HEK293 (cell line): ENCODE data around the gene CAPRIN1.

ENCODE experiments used
- CTCF ChIA-PET: fragments of 350-600 bp; formaldehyde crosslinking; extraction: SDS; loops from one replicate; lab custom pipeline; 2021; ENCODE audit warnings: antibody characterized with exemption; lab: Yijun Ruan, JAX
- POLR2A ChIA-PET: fragments of 300-600 bp; formaldehyde crosslinking; extraction: SDS; loops from one replicate; lab custom pipeline; 2020; ENCODE audit warnings: antibody characterized with exemption, inconsistent platforms; lab: Yijun Ruan, JAX
- H3K27ac ChIP-seq: fragments of 200-500 bp; sonication (Bioruptor generic); 2 replicates; pipeline ENCODE4 v1.5.1; 2014; ENCODE audit warnings: low read depth, low read length, control low read depth, inconsistent platforms; ENCODE audit errors: extremely low read depth
- H3K36me3 ChIP-seq, 2 experiments: fragments of 200-500 bp in 1 of 2; sonication (Bioruptor generic) in 1 of 2; 1 replicate in 1 of 2; 2 replicates in 1 of 2; pipeline ENCODE4 v1.5.1; 2014 to 2017; ENCODE audit warnings: inconsistent platforms in 2 of 2, low read length in 2 of 2; ENCODE audit not compliant: control insufficient read depth in 2 of 2, insufficient read depth in 1 of 2
- H3K4me1 ChIP-seq: fragments of 200-500 bp; sonication (Bioruptor generic); 2 replicates; pipeline ENCODE4 v1.5.1; 2014; ENCODE audit warnings: mild to moderate bottlenecking, low read length, inconsistent platforms; ENCODE audit not compliant: control insufficient read depth, insufficient read depth
- H3K4me3 ChIP-seq: 2 replicates; pipeline ENCODE4 v1.5.1; 2011; ENCODE audit warnings: low read depth, mild to moderate bottlenecking, control low read depth, low read length, moderate library complexity
- H3K9me3 ChIP-seq: fragments of 200-500 bp; sonication (Bioruptor generic); 2 replicates; pipeline ENCODE4 v1.5.1; 2014; ENCODE audit warnings: low read depth, low read length, inconsistent platforms; ENCODE audit not compliant: control insufficient read depth, insufficient read depth
- GLIS2 ChIP-seq: fragments of 450-650 bp; formaldehyde crosslinking; IDR thresholded peaks from 2 replicates; pipeline ENCODE4 v1.5.1; 2016; ENCODE audit warnings: missing biosample characterization, missing genetic modification characterization
- KLF1 ChIP-seq: fragments of 450-650 bp; formaldehyde crosslinking; IDR thresholded peaks from 2 replicates; pipeline ENCODE4 v1.5.1; 2016; ENCODE audit warnings: missing biosample characterization, missing genetic modification characterization
- KLF7 ChIP-seq: fragments of 450-650 bp; formaldehyde crosslinking; IDR thresholded peaks from 2 replicates; pipeline ENCODE4 v1.5.1; 2016; ENCODE audit warnings: missing biosample characterization, missing genetic modification characterization, borderline replicate concordance
- MYNN ChIP-seq: fragments of 450-650 bp; formaldehyde crosslinking; IDR thresholded peaks from 2 replicates; pipeline ENCODE4 v1.5.1; 2016; ENCODE audit warnings: missing biosample characterization, missing genetic modification characterization, borderline replicate concordance
- PRDM1 ChIP-seq: fragments of 450-650 bp; formaldehyde crosslinking; IDR thresholded peaks from 2 replicates; pipeline ENCODE4; 2016; ENCODE audit warnings: missing biosample characterization, missing genetic modification characterization
- REPIN1 ChIP-seq: fragments of 450-650 bp; formaldehyde crosslinking; IDR thresholded peaks from 2 replicates; pipeline ENCODE4 v1.5.1; 2017; ENCODE audit warnings: missing biosample characterization, missing genetic modification characterization, low read depth
- WT1 ChIP-seq: fragments of 450-650 bp; formaldehyde crosslinking; IDR thresholded peaks from 2 replicates; pipeline ENCODE4 v1.5.1; 2016; ENCODE audit warnings: missing biosample characterization, missing genetic modification characterization
- ZBTB17 ChIP-seq: fragments of 450-650 bp; formaldehyde crosslinking; IDR thresholded peaks from 2 replicates; pipeline ENCODE4 v1.5.1; 2016; ENCODE audit warnings: missing biosample characterization, missing genetic modification characterization
- ZNF132 ChIP-seq: fragments of 450-650 bp; formaldehyde crosslinking; IDR thresholded peaks from 2 replicates; pipeline ENCODE4 v1.5.1; 2017; ENCODE audit warnings: missing biosample characterization, missing genetic modification characterization, borderline replicate concordance
- ZNF239 ChIP-seq: fragments of 450-650 bp; formaldehyde crosslinking; IDR thresholded peaks from 2 replicates; pipeline ENCODE4 v1.5.1; 2016; ENCODE audit warnings: missing biosample characterization, missing genetic modification characterization
- ZNF366 ChIP-seq: fragments of 450-650 bp; formaldehyde crosslinking; conservative IDR thresholded peaks from 2 replicates; pipeline ENCODE4 v1.5.1; 2016; ENCODE audit warnings: missing biosample characterization, missing genetic modification characterization
- ZNF416 ChIP-seq: fragments of 450-650 bp; formaldehyde crosslinking; IDR thresholded peaks from 2 replicates; pipeline ENCODE4 v1.5.1; 2016; ENCODE audit warnings: missing biosample characterization, missing genetic modification characterization
- ZNF473 ChIP-seq: fragments of 450-650 bp; formaldehyde crosslinking; IDR thresholded peaks from 2 replicates; pipeline ENCODE4 v1.5.1; 2017; ENCODE audit warnings: missing biosample characterization, missing genetic modification characterization
- ZNF521 ChIP-seq: fragments of 450-650 bp; formaldehyde crosslinking; IDR thresholded peaks from 2 replicates; pipeline ENCODE4 v1.5.1; 2017; ENCODE audit warnings: missing biosample characterization, mild to moderate bottlenecking, missing genetic modification characterization
- ZNF610 ChIP-seq: fragments of 450-650 bp; formaldehyde crosslinking; IDR thresholded peaks from 2 replicates; pipeline ENCODE4 v1.5.1; 2016; ENCODE audit warnings: missing biosample characterization, missing genetic modification characterization, borderline replicate concordance
- ZNF629 ChIP-seq: fragments of 450-650 bp; formaldehyde crosslinking; IDR thresholded peaks from 2 replicates; pipeline ENCODE4 v1.5.1; 2017; ENCODE audit warnings: missing biosample characterization, missing genetic modification characterization
- ZNF792 ChIP-seq: fragments of 450-650 bp; formaldehyde crosslinking; IDR thresholded peaks from 2 replicates; pipeline ENCODE4 v1.5.1; 2016; ENCODE audit warnings: missing biosample characterization, missing genetic modification characterization
- TF ChIP-seq, protein P1 (sequence below): fragments of 450-650 bp; formaldehyde crosslinking; IDR thresholded peaks from 2 replicates; pipeline ENCODE4 v1.5.1; 2016; ENCODE audit warnings: missing biosample characterization, missing genetic modification characterization
- TF ChIP-seq, protein P2 (sequence below): fragments of 450-650 bp; formaldehyde crosslinking; IDR thresholded peaks from 2 replicates; pipeline ENCODE4 v1.5.1; 2016; ENCODE audit warnings: missing biosample characterization, missing genetic modification characterization
- TF ChIP-seq, protein P3 (sequence below): fragments of 450-650 bp; formaldehyde crosslinking; IDR thresholded peaks from 2 replicates; pipeline ENCODE4 v1.5.1; 2017; ENCODE audit warnings: missing biosample characterization, missing genetic modification characterization
- TF ChIP-seq, protein P4 (sequence below): fragments of 450-650 bp; formaldehyde crosslinking; IDR thresholded peaks from 2 replicates; pipeline ENCODE4 v1.5.1; 2016; ENCODE audit warnings: missing biosample characterization, missing genetic modification characterization
- TF ChIP-seq, protein P5 (sequence below): fragments of 450-650 bp; formaldehyde crosslinking; optimal IDR thresholded peaks from 2 replicates; pipeline ENCODE3; 2016; ENCODE audit warnings: missing biosample characterization, mild to moderate bottlenecking, missing genetic modification characterization
- TF ChIP-seq, protein P6 (sequence below): IDR thresholded peaks from 2 replicates; pipeline ENCODE4 v1.6.1; 2011; ENCODE audit warnings: mild to moderate bottlenecking, low read depth, low read length, borderline replicate concordance
- TF ChIP-seq, protein P7 (sequence below): fragments of 450-650 bp; formaldehyde crosslinking; IDR thresholded peaks from 2 replicates; pipeline ENCODE4 v1.5.1; 2016; ENCODE audit warnings: missing biosample characterization, missing genetic modification characterization

CAPRIN1 gene

DNA sequence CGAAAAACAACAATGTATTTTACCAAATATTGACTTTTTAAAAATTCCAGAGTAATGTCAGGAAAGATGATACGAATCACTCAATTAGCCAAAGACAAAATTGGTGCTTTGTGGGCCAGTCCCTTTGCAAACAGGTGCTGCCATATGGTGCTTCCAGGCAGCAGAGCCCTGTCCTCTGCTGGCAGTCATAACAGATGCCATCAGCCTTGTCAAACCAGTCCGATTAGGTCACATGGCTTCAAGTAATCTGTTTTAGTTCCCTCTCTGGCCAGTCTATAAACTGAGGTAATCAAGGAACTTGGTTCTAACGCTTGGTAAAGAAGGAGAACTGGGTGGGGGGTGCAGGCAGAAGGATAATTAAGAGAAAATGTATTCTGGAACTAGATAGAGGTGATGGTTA lies 49.1 kb upstream of the CAPRIN1 start:
- H3K4me3 ChIP-seq: no peak overlapping the region
- TF ChIP-seq ZNF521 (tag by site-specific recombination) (no peak), ZNF416 (no peak), KLF1 (tag by site-specific recombination) (no peak), ZNF366 (tag by site-specific recombination) (no peak), ZNF473 (tag by site-specific recombination) (no peak), ZNF629 (tag by site-specific recombination) (no peak), ZNF132 (tag by site-specific recombination) (no peak), ZNF239 (tag by site-specific recombination) (no peak)
- TF ChIP-seq, protein P1, sequence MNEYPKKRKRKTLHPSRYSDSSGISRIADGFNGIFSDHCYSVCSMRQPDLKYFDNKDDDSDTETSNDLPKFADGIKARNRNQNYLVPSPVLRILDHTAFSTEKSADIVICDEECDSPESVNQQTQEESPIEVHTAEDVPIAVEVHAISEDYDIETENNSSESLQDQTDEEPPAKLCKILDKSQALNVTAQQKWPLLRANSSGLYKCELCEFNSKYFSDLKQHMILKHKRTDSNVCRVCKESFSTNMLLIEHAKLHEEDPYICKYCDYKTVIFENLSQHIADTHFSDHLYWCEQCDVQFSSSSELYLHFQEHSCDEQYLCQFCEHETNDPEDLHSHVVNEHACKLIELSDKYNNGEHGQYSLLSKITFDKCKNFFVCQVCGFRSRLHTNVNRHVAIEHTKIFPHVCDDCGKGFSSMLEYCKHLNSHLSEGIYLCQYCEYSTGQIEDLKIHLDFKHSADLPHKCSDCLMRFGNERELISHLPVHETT (tag by site-specific recombination): no peak
- TF ChIP-seq, protein P2, sequence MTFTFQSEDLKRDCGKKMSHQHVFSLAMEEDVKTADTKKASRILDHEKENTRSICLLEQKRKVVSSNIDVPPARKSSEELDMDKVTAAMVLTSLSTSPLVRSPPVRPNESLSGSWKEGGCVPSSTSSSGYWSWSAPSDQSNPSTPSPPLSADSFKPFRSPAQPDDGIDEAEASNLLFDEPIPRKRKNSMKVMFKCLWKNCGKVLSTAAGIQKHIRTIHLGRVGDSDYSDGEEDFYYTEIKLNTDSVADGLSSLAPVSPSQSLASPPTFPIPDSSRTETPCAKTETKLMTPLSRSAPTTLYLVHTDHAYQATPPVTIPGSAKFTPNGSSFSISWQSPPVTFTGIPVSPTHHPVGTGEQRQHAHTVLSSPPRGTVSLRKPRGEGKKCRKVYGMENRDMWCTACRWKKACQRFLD (tag by site-specific recombination): no peak
- TF ChIP-seq, protein P3, sequence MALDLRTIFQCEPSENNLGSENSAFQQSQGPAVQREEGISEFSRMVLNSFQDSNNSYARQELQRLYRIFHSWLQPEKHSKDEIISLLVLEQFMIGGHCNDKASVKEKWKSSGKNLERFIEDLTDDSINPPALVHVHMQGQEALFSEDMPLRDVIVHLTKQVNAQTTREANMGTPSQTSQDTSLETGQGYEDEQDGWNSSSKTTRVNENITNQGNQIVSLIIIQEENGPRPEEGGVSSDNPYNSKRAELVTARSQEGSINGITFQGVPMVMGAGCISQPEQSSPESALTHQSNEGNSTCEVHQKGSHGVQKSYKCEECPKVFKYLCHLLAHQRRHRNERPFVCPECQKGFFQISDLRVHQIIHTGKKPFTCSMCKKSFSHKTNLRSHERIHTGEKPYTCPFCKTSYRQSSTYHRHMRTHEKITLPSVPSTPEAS: no peak
- H3K36me3 ChIP-seq: no peaks in the 10 kb centered on the region
- CTCF ChIA-PET: interaction anchor here (0.9 to 6.5 kb wide), 3 partner anchors 14 to 158 kb away, joined by 3 to 47 read pairs (median 3); no protein-coding TSS in a partner anchor
- no peaks in the 10 kb centered on the region for H3K4me1 ChIP-seq
- no peaks in the 10 kb centered on the region for H3K9me3 ChIP-seq
- POLR2A ChIA-PET: interaction anchor here (0.9 kb wide), 1 partner anchor 103 kb away, joined by 3 read pairs; the partner anchor contains the start of gene NAT10
- no peak overlapping the region for H3K27ac ChIP-seq

DNA sequence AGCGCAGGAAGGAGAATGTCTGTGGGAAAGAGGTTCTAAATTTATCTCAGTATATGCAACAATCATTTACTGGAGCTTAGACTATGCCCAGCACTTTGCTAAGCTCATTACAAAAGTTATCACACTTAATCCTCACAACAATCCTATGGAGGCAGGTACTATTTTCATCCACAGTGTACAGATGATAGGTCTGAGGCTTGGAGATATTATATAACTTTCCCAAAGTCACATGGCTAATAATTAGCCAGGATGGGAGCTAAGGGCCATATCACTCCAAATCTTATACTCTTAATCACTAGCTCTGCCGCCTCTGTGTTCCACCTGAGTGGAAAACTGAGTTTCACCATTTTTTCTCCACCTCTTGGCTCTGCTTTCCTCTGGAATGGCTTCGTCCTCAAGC lies 47.3 kb upstream of the CAPRIN1 start:
- no peak overlapping the region for H3K27ac ChIP-seq
- CTCF ChIA-PET: interaction anchor here (0.5 to 0.6 kb wide), 2 partner anchors 849 to 1086 kb away, joined by 3 to 4 read pairs; no protein-coding TSS in a partner anchor
- H3K9me3 ChIP-seq: no peaks in the 10 kb centered on the region
- no peaks in the 10 kb centered on the region for H3K4me1 ChIP-seq
- POLR2A ChIA-PET: no interaction called here
- no peaks in the 10 kb centered on the region for H3K36me3 ChIP-seq
- H3K4me3 ChIP-seq: no peak overlapping the region
- TF ChIP-seq, protein P4, sequence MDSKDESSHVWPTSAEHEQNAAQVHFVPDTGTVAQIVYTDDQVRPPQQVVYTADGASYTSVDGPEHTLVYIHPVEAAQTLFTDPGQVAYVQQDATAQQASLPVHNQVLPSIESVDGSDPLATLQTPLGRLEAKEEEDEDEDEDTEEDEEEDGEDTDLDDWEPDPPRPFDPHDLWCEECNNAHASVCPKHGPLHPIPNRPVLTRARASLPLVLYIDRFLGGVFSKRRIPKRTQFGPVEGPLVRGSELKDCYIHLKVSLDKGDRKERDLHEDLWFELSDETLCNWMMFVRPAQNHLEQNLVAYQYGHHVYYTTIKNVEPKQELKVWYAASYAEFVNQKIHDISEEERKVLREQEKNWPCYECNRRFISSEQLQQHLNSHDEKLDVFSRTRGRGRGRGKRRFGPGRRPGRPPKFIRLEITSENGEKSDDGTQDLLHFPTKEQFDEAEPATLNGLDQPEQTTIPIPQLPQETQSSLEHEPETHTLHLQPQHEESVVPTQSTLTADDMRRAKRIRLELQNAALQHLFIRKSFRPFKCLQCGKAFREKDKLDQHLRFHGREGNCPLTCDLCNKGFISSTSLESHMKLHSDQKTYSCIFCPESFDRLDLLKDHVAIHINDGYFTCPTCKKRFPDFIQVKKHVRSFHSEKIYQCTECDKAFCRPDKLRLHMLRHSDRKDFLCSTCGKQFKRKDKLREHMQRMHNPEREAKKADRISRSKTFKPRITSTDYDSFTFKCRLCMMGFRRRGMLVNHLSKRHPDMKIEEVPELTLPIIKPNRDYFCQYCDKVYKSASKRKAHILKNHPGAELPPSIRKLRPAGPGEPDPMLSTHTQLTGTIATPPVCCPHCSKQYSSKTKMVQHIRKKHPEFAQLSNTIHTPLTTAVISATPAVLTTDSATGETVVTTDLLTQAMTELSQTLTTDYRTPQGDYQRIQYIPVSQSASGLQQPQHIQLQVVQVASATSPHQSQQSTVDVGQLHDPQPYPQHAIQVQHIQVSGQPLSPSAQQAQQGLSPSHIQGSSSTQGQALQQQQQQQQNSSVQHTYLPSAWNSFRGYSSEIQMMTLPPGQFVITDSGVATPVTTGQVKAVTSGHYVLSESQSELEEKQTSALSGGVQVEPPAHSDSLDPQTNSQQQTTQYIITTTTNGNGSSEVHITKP (tag by site-specific recombination): no peak
- no peak for TF ChIP-seq GLIS2 (tag by site-specific recombination)
- no peak for TF ChIP-seq ZNF792 (tag by site-specific recombination)
- no peak for TF ChIP-seq REPIN1 (tag by site-specific recombination)
- TF ChIP-seq KLF7 (tag by site-specific recombination): no peak
- TF ChIP-seq, protein P5, sequence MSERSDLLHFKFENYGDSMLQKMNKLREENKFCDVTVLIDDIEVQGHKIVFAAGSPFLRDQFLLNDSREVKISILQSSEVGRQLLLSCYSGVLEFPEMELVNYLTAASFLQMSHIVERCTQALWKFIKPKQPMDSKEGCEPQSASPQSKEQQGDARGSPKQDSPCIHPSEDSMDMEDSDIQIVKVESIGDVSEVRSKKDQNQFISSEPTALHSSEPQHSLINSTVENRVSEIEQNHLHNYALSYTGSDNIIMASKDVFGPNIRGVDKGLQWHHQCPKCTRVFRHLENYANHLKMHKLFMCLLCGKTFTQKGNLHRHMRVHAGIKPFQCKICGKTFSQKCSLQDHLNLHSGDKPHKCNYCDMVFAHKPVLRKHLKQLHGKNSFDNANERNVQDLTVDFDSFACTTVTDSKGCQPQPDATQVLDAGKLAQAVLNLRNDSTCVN (tag by site-specific recombination): no peak
- no peak for TF ChIP-seq ZBTB17 (tag by site-specific recombination)
- TF ChIP-seq, protein P6, sequence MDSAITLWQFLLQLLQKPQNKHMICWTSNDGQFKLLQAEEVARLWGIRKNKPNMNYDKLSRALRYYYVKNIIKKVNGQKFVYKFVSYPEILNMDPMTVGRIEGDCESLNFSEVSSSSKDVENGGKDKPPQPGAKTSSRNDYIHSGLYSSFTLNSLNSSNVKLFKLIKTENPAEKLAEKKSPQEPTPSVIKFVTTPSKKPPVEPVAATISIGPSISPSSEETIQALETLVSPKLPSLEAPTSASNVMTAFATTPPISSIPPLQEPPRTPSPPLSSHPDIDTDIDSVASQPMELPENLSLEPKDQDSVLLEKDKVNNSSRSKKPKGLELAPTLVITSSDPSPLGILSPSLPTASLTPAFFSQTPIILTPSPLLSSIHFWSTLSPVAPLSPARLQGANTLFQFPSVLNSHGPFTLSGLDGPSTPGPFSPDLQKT: no peak
- no peak for TF ChIP-seq MYNN (tag by site-specific recombination)
- no peak for TF ChIP-seq WT1 (tag by site-specific recombination)
- TF ChIP-seq ZNF629 (tag by site-specific recombination): no peak
- TF ChIP-seq ZNF610 (tag by site-specific recombination): no peak
- no peak for TF ChIP-seq PRDM1 (tag by site-specific recombination)
- TF ChIP-seq, protein P7, sequence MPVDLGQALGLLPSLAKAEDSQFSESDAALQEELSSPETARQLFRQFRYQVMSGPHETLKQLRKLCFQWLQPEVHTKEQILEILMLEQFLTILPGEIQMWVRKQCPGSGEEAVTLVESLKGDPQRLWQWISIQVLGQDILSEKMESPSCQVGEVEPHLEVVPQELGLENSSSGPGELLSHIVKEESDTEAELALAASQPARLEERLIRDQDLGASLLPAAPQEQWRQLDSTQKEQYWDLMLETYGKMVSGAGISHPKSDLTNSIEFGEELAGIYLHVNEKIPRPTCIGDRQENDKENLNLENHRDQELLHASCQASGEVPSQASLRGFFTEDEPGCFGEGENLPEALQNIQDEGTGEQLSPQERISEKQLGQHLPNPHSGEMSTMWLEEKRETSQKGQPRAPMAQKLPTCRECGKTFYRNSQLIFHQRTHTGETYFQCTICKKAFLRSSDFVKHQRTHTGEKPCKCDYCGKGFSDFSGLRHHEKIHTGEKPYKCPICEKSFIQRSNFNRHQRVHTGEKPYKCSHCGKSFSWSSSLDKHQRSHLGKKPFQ: no peak
